ENCODE data around the gene CPXM1. TPM values are rescaled to one million over a fixed set of nuclear protein-coding genes. Genes with fewer than 3 reads are reported as not detected.

Gene CPXM1
- total and polyA plus RNA-seq, 10 of the 15 experiments (the other 5 are each of a cell fraction or from before 2014, with no cell fraction given) = 0.22 to 3.9 (median 0.63) TPM; not detected in 2

DNA sequence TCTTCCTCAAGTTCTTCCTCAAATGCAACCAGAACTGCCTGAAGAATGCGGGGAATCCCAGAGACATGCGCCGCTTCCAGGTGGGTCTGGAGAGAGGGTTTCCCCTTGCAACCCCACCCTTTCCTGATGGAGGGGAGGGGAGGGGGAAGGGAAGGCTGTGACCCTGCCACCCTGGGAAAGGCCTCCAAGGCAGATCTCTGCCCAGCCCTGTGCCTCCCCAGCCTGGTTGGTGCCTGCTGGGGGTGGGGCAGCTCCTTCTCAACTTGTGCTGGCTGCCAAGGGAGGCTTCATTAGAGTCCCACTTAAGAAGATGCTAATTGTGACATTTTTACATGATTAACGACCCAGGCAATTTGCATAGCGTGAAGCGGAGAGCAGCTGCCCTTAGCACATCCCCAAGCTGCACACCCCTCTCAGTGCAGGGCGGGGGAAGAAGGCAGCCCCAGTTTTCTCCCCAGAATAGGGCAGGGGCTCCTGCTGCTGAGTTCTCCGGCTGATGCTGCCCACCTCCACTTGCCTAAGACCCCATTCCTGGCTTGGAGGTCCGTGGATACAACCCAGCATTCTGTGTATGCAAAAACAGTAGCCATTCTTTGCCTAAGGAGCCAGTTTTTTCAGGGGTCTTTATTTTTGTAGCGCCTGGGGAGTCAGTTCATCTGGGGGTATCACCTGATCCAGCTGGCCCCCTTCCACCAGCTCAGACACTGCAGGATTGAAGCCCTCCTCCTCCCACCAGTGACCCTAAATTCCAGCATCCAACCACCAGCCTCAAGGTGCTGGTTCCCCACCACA lies 51.7 kb downstream of the CPXM1 start:
- Histone ChIP-seq H3K9ac (ENCODE audit: control insufficient read depth, insufficient read depth, low read length) (no peak overlapping the region), H3K4me3 (no peak overlapping the region), H3K79me2 (ENCODE audit: control insufficient read depth, insufficient read depth, low read length) (no peaks in the 10 kb centered on the region), H3K27ac (ENCODE audit: control insufficient read depth, insufficient read depth) (no peak overlapping the region), H3K27me3 (replicated peaks in 1 of 2; ENCODE audit: control insufficient read depth in 2 of 2, insufficient read depth in 2 of 2, low read length in 1 of 2) (peaks cover 6% of the 10 kb centered on the region in 2 experiments; a peak in 3 of 4 replicates), H2AFZ (ENCODE audit: control insufficient read depth, low read depth, low read length) (no peak overlapping the region), H4K20me1 (ENCODE audit: control insufficient read depth, insufficient read depth) (no peaks in the 10 kb centered on the region), H3K4me2 (ENCODE audit: control insufficient read depth, insufficient read depth) (no peak overlapping the region), H3K36me3 (ENCODE audit: control insufficient read depth in 2 of 2, insufficient read depth in 2 of 2, low read length in 1 of 2) (no peaks in the 10 kb centered on the region), H3K9me3 (replicated peaks; ENCODE audit: control insufficient read depth, insufficient read depth, low read length) (no peaks in the 10 kb centered on the region; the same call in 2 of the 3 replicates), H3K4me1 (ENCODE audit: control insufficient read depth, insufficient read depth, low read length) (peaks cover 6% of the 10 kb centered on the region)
- ATAC-seq (no peak), DNase-seq (ENCODE audit: low read depth, low spot score) (no peak), FAIRE-seq (no peak)
- CTCF ChIA-PET = no interaction called here
- SMC1A ChIA-PET (ENCODE audit: uncharacterized antibody, unreplicated experiment) = no interaction called here
- TF ChIP-seq, protein P1, sequence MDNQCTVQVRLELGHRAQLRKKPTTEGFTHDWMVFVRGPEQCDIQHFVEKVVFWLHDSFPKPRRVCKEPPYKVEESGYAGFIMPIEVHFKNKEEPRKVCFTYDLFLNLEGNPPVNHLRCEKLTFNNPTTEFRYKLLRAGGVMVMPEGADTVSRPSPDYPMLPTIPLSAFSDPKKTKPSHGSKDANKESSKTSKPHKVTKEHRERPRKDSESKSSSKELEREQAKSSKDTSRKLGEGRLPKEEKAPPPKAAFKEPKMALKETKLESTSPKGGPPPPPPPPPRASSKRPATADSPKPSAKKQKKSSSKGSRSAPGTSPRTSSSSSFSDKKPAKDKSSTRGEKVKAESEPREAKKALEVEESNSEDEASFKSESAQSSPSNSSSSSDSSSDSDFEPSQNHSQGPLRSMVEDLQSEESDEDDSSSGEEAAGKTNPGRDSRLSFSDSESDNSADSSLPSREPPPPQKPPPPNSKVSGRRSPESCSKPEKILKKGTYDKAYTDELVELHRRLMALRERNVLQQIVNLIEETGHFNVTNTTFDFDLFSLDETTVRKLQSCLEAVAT (IDR thresholded peaks at IDR 0.05) = no peak
- TF ChIP-seq NR2F1 (conservative IDR thresholded peaks at IDR 0.05) (no peak), EED (IDR thresholded peaks at IDR 0.05; ENCODE audit: low read depth) (no peak), JUND (IDR thresholded peaks at IDR 0.05; ENCODE audit: low read depth, low read length) (no peak), ESRRA (IDR thresholded peaks at IDR 0.05; ENCODE audit: low read length) (no peak), NRF1 (conservative IDR thresholded peaks at IDR 0.05; ENCODE audit: low read depth, low read length) (no peak), SREBF1 (IDR thresholded peaks at IDR 0.05; ENCODE audit: low read length) (no peak), SIN3A (IDR thresholded peaks at IDR 0.05; ENCODE audit: low read depth, low read length) (no peak), ATF7 (IDR thresholded peaks at IDR 0.05; ENCODE audit: low read depth) (no peak), EZH2 (IDR thresholded peaks at IDR 0.05; ENCODE audit: borderline replicate concordance, control insufficient read depth, low read depth, low read length) (no peak), RAD51 (IDR thresholded peaks at IDR 0.05) (no peak), DPF2 (IDR thresholded peaks at IDR 0.05) (no peak), RBBP5 (conservative IDR thresholded peaks at IDR 0.05) (no peak), SIX5 (IDR thresholded peaks at IDR 0.05; ENCODE audit: low read depth, low read length, severe bottlenecking) (no peak)
- TF ChIP-seq, protein P2, sequence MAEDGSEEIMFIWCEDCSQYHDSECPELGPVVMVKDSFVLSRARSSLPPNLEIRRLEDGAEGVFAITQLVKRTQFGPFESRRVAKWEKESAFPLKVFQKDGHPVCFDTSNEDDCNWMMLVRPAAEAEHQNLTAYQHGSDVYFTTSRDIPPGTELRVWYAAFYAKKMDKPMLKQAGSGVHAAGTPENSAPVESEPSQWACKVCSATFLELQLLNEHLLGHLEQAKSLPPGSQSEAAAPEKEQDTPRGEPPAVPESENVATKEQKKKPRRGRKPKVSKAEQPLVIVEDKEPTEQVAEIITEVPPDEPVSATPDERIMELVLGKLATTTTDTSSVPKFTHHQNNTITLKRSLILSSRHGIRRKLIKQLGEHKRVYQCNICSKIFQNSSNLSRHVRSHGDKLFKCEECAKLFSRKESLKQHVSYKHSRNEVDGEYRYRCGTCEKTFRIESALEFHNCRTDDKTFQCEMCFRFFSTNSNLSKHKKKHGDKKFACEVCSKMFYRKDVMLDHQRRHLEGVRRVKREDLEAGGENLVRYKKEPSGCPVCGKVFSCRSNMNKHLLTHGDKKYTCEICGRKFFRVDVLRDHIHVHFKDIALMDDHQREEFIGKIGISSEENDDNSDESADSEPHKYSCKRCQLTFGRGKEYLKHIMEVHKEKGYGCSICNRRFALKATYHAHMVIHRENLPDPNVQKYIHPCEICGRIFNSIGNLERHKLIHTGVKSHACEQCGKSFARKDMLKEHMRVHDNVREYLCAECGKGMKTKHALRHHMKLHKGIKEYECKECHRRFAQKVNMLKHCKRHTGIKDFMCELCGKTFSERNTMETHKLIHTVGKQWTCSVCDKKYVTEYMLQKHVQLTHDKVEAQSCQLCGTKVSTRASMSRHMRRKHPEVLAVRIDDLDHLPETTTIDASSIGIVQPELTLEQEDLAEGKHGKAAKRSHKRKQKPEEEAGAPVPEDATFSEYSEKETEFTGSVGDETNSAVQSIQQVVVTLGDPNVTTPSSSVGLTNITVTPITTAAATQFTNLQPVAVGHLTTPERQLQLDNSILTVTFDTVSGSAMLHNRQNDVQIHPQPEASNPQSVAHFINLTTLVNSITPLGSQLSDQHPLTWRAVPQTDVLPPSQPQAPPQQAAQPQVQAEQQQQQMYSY (CRISPR knock-in tag; IDR thresholded peaks at IDR 0.05) = no peak
- TF ChIP-seq, protein P3, sequence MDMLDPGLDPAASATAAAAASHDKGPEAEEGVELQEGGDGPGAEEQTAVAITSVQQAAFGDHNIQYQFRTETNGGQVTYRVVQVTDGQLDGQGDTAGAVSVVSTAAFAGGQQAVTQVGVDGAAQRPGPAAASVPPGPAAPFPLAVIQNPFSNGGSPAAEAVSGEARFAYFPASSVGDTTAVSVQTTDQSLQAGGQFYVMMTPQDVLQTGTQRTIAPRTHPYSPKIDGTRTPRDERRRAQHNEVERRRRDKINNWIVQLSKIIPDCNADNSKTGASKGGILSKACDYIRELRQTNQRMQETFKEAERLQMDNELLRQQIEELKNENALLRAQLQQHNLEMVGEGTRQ (IDR thresholded peaks at IDR 0.05; ENCODE audit: borderline replicate concordance, low read depth, low read length) = no peak
- TF ChIP-seq, protein P4, sequence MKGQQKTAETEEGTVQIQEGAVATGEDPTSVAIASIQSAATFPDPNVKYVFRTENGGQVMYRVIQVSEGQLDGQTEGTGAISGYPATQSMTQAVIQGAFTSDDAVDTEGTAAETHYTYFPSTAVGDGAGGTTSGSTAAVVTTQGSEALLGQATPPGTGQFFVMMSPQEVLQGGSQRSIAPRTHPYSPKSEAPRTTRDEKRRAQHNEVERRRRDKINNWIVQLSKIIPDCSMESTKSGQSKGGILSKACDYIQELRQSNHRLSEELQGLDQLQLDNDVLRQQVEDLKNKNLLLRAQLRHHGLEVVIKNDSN (IDR thresholded peaks at IDR 0.05; ENCODE audit: borderline replicate concordance, extremely low read length, insufficient read depth, low read depth, low read length) = no peak
- RAD21 ChIA-PET (ENCODE audit: unreplicated experiment) = no interaction called here
- BruUV-seq (replicated peaks) = no TSS peak
- POLR2A ChIA-PET = no interaction called here
- in situ Hi-C loops (cut with MboI) (no loop called here), intact Hi-C loops (cut with micrococcal nuclease; ENCODE audit: unreplicated experiment) (loop anchor here (10.0 kb wide), 1 partner anchor 64 kb away; no protein-coding TSS in a partner anchor)
- WGBS (ENCODE audit: insufficient coverage, insufficient replicate concordance, low lambda C conversion rate, missing lambda C conversion rate) = 20% methylated on average over 10 of the region's 10 CpGs
